H9 (cell line): ENCODE results near the gene RALGAPB. TPM values are rescaled to one million over a fixed set of nuclear protein-coding genes. Genes with fewer than 3 reads are reported as not detected.

Experiments used
- DNase-seq: peaks from one replicate; pipeline ENCODE4 v3.0.0-alpha.2; 2017
- H2AFZ ChIP-seq: one replicate; pipeline ENCODE4 v1.6.1; 2013; ENCODE audit warnings: mild to moderate bottlenecking, low read length, control low read depth, moderate library complexity
- H2AK5ac ChIP-seq: 2 replicates; pipeline ENCODE4 v1.6.1; 2013; ENCODE audit warnings: low read length, control low read depth, mixed read lengths; ENCODE audit not compliant: insufficient read length
- H2BK120ac ChIP-seq: one replicate; pipeline ENCODE4 v1.6.1; 2013; ENCODE audit warnings: low read depth, mild to moderate bottlenecking, low read length, control low read depth, inconsistent platforms; ENCODE audit not compliant: poor library complexity, severe bottlenecking
- H2BK12ac ChIP-seq: 2 replicates; pipeline ENCODE4 v1.6.1; 2013; ENCODE audit warnings: low read length, control low read depth, mixed read lengths, low read depth; ENCODE audit not compliant: insufficient read length
- H2BK15ac ChIP-seq: 2 replicates; pipeline ENCODE4 v1.6.1; 2013; ENCODE audit warnings: low read depth, low read length, control low read depth
- H2BK20ac ChIP-seq: one replicate; pipeline ENCODE4 v1.6.1; 2013; ENCODE audit warnings: low read depth, mild to moderate bottlenecking, low read length, control low read depth, inconsistent platforms; ENCODE audit not compliant: poor library complexity, severe bottlenecking
- H2BK5ac ChIP-seq: 2 replicates; pipeline ENCODE4 v1.6.1; 2013; ENCODE audit warnings: low read length, control low read depth, mixed read lengths; ENCODE audit not compliant: insufficient read length
- H3K14ac ChIP-seq: 2 replicates; pipeline ENCODE4 v1.6.1; 2013; ENCODE audit warnings: low read length, control low read depth; ENCODE audit not compliant: insufficient read depth
- H3K18ac ChIP-seq: 2 replicates; pipeline ENCODE4 v1.6.1; 2013; ENCODE audit warnings: low read depth, mild to moderate bottlenecking, mixed read lengths, low read length, control low read depth; ENCODE audit not compliant: insufficient read length
- H3K23ac ChIP-seq: 2 replicates; pipeline ENCODE4 v1.6.1; 2013; ENCODE audit warnings: low read length, control low read depth, mixed read lengths, low read depth; ENCODE audit not compliant: insufficient read length
- H3K23me2 ChIP-seq: 2 replicates; pipeline ENCODE4 v1.6.1; 2013; ENCODE audit warnings: low read depth, mild to moderate bottlenecking, mixed read lengths, low read length, control low read depth; ENCODE audit not compliant: insufficient read length, poor library complexity, severe bottlenecking
- H3K27ac ChIP-seq: 2 replicates; pipeline ENCODE4 v1.5.1; 2013; ENCODE audit warnings: low read length, control low read depth, mixed read lengths, low read depth; ENCODE audit not compliant: insufficient read length
- H3K27me3 ChIP-seq: 2 replicates; pipeline ENCODE4 v1.6.1; 2013; ENCODE audit warnings: low read length, control low read depth, inconsistent platforms; ENCODE audit not compliant: insufficient read depth
- H3K4ac ChIP-seq: 2 replicates; pipeline ENCODE4 v1.6.1; 2013; ENCODE audit warnings: low read depth, mild to moderate bottlenecking, control low read depth, inconsistent platforms, low read length, moderate library complexity
- H3K4me1 ChIP-seq: 2 replicates; pipeline ENCODE4 v1.6.1; 2013; ENCODE audit warnings: low read length, control low read depth, inconsistent platforms; ENCODE audit not compliant: insufficient read depth
- H3K4me2 ChIP-seq: 2 replicates; pipeline ENCODE4 v1.6.1; 2013; ENCODE audit warnings: low read length, control low read depth, mixed read lengths; ENCODE audit not compliant: insufficient read length, insufficient read depth
- H3K56ac ChIP-seq: 2 replicates; pipeline ENCODE4 v1.6.1; 2013; ENCODE audit warnings: low read depth, mild to moderate bottlenecking, mixed read lengths, low read length, control low read depth; ENCODE audit not compliant: insufficient read length
- H3K79me1 ChIP-seq: 2 replicates; pipeline ENCODE4 v1.6.1; 2013; ENCODE audit warnings: low read depth, mild to moderate bottlenecking, moderate library complexity, low read length, control low read depth, inconsistent platforms; ENCODE audit not compliant: insufficient read depth, poor library complexity, severe bottlenecking
- H3K79me2 ChIP-seq: 2 replicates; pipeline ENCODE4 v1.6.1; 2013; ENCODE audit warnings: low read length, control low read depth, inconsistent platforms; ENCODE audit not compliant: insufficient read depth
- H3K9ac ChIP-seq: 2 replicates; pipeline ENCODE4 v1.6.1; 2013; ENCODE audit warnings: low read length, control low read depth, mixed read lengths; ENCODE audit not compliant: insufficient read length; ENCODE audit errors: extremely low read depth
- H3K9me3 ChIP-seq: one replicate; pipeline ENCODE4 v1.6.1; 2013; ENCODE audit warnings: low read depth, low read length, inconsistent platforms; ENCODE audit not compliant: control insufficient read depth
- H3T11ph ChIP-seq: one replicate; pipeline ENCODE4 v1.6.1; 2013; ENCODE audit warnings: mild to moderate bottlenecking, low read length, control low read depth, inconsistent platforms
- H4K20me1 ChIP-seq: one replicate; pipeline ENCODE4 v1.6.1; 2013; ENCODE audit not compliant: control insufficient read depth, insufficient read length, insufficient read depth
- H4K5ac ChIP-seq: 2 replicates; pipeline ENCODE4 v1.6.1; 2013; ENCODE audit warnings: low read depth, mild to moderate bottlenecking, mixed read lengths, low read length, control low read depth; ENCODE audit not compliant: insufficient read length
- H4K8ac ChIP-seq: replicated peaks from 2 replicates; pipeline ENCODE4 v1.6.1; 2013; ENCODE audit warnings: low read length, control low read depth, mixed read lengths, low read depth; ENCODE audit not compliant: insufficient read length
- H4K91ac ChIP-seq: 2 replicates; pipeline ENCODE4 v1.6.1; 2013; ENCODE audit warnings: low read depth, mild to moderate bottlenecking, moderate library complexity, mixed read lengths, low read length, control low read depth; ENCODE audit not compliant: insufficient read length
- H3K27ac Mint-ChIP-seq, 3 experiments: 2 replicates in 2 of 3; 3 replicates in 1 of 3; pipeline ENCODE4 v1.8.0; 2020 to 2021; ENCODE audit warnings: mixed read lengths in 3 of 3, mild to moderate bottlenecking in 1 of 3, moderate library complexity in 1 of 3
- H3K27me3 Mint-ChIP-seq: 2 replicates; pipeline ENCODE4 v1.8.0; 2021; ENCODE audit warnings: low read depth, mild to moderate bottlenecking, moderate library complexity, mixed read lengths
- H3K36me3 Mint-ChIP-seq, 3 experiments: 2 replicates in 2 of 3; 3 replicates in 1 of 3; pipeline ENCODE4 v1.8.0; 2020 to 2021; ENCODE audit warnings: low read depth in 3 of 3, mixed read lengths in 3 of 3; ENCODE audit not compliant: insufficient read depth in 1 of 3
- H3K4me1 Mint-ChIP-seq, 2 experiments: 2 replicates each; pipeline ENCODE4 v1.8.0; 2020; ENCODE audit warnings: mixed read lengths in 2 of 2
- H3K4me3 Mint-ChIP-seq, 2 experiments: 2 replicates in 1 of 2; 3 replicates in 1 of 2; pipeline ENCODE4 v1.8.0; 2020 to 2021; ENCODE audit warnings: mild to moderate bottlenecking in 2 of 2, mixed read lengths in 2 of 2, moderate library complexity in 1 of 2
- H3K9me3 Mint-ChIP-seq, 2 experiments: 2 replicates in 1 of 2; 3 replicates in 1 of 2; pipeline ENCODE4 v1.8.0; 2020; ENCODE audit warnings: mild to moderate bottlenecking in 2 of 2, mixed read lengths in 2 of 2, moderate library complexity in 1 of 2
- WGBS: extraction: QIAGEN DNeasy Blood & Tissue Kit; methylation state at CpG from one replicate; pipeline ENCODE4 v1.1.7; 2013; ENCODE audit warnings: missing lambda C conversion rate, low lambda C conversion rate, mixed read lengths; ENCODE audit not compliant: insufficient read length; ENCODE audit errors: extremely low coverage; 5-methylcytosine and 5-hydroxymethylcytosine counted together
- total RNA-seq: library from RNA; stranded (reverse); gene quantifications from 2 replicates; pipeline ENCODE4 v1.2.1, GENCODE V29; 2021
- TF ChIP-seq, protein P1 (sequence below): fragments of 200-600 bp; sonication (generic); conservative IDR thresholded peaks from 3 replicates; pipeline ENCODE4 v1.8.0; 2021; ENCODE audit warnings: antibody characterized with exemption, mild to moderate bottlenecking

The RALGAPB gene
- total RNA-seq, 1 experiment from 2014 or later: 28.5 TPM

DNA sequence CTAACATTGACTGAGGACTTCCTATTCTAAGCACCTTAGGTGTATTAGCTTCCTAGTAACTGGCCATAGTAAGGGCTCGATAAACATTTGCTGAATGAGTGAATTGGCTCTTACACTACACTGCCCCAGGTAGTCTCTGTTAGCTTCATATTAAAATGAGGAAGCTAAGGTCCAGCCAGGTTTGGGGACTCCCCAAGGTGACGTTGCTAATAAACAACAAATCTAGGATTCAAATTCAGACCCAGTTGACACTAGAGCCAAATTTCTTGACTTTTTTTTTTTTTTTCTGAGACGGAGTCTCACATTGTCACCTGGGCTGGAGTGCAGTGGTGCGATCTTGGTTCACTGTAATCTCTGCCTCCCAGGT lies 145.2 kb downstream of the RALGAPB start:
- H2AFZ ChIP-seq: no peak overlapping the region
- no peak overlapping the region for H3K23ac ChIP-seq
- no peak overlapping the region for H3K4ac ChIP-seq
- no peak overlapping the region for H3K27ac ChIP-seq
- no peak for DNase-seq
- Mint-ChIP-seq H3K27ac (no peak overlapping the region), H3K36me3 (peaks cover 0 to 1% (median 0%) of the 10 kb centered on the region in 3 experiments; a peak in 1 of 7 replicates), H3K4me1 (peaks cover 12 to 17% of the 10 kb centered on the region in 2 experiments), H3K27me3 (peaks cover 2% of the 10 kb centered on the region), H3K4me3 (no peak overlapping the region), H3K9me3 (no peaks in the 10 kb centered on the region)
- TF ChIP-seq, protein P1, sequence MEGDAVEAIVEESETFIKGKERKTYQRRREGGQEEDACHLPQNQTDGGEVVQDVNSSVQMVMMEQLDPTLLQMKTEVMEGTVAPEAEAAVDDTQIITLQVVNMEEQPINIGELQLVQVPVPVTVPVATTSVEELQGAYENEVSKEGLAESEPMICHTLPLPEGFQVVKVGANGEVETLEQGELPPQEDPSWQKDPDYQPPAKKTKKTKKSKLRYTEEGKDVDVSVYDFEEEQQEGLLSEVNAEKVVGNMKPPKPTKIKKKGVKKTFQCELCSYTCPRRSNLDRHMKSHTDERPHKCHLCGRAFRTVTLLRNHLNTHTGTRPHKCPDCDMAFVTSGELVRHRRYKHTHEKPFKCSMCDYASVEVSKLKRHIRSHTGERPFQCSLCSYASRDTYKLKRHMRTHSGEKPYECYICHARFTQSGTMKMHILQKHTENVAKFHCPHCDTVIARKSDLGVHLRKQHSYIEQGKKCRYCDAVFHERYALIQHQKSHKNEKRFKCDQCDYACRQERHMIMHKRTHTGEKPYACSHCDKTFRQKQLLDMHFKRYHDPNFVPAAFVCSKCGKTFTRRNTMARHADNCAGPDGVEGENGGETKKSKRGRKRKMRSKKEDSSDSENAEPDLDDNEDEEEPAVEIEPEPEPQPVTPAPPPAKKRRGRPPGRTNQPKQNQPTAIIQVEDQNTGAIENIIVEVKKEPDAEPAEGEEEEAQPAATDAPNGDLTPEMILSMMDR: no peak
- no peaks in the 10 kb centered on the region for H3K79me2 ChIP-seq
- no peak overlapping the region for H2BK20ac ChIP-seq
- H3K14ac ChIP-seq: no peak overlapping the region
- H2BK5ac ChIP-seq: no peak overlapping the region
- H3T11ph ChIP-seq: no peak overlapping the region
- no peaks in the 10 kb centered on the region for H3K23me2 ChIP-seq
- no CpG with 5 or more reads among the region's 4 CpGs for WGBS
- no peak overlapping the region for H4K5ac ChIP-seq
- no peak overlapping the region for H2BK15ac ChIP-seq
- no peak overlapping the region for H2BK12ac ChIP-seq
- no peaks in the 10 kb centered on the region for H4K20me1 ChIP-seq
- H3K79me1 ChIP-seq: no peaks in the 10 kb centered on the region
- no peak overlapping the region for H2AK5ac ChIP-seq
- no peak overlapping the region for H3K18ac ChIP-seq
- no peak overlapping the region for H4K91ac ChIP-seq
- no peaks in the 10 kb centered on the region for H3K9me3 ChIP-seq
- H3K56ac ChIP-seq: no peak overlapping the region
- no peaks in the 10 kb centered on the region for H3K4me1 ChIP-seq
- H2BK120ac ChIP-seq: no peak overlapping the region
- no peak overlapping the region for H3K9ac ChIP-seq
- no peak overlapping the region for H4K8ac ChIP-seq
- no peaks in the 10 kb centered on the region for H3K27me3 ChIP-seq
- H3K4me2 ChIP-seq: no peak overlapping the region
